Caco-2 (cell line): ENCODE data around the gene IL19. TPM values are rescaled to one million over a fixed set of nuclear protein-coding genes. Genes with fewer than 3 reads are reported as not detected.

ENCODE experiments used
- BruUV-seq: library from RNA; stranded (reverse); fragments of 400-500 nt; replicated peaks from 2 replicates; lab custom pipeline; 2021; lab: Mats Ljungman, UMichigan
- CTCF ChIA-PET: fragments of 300-600 bp; sonication (Branson Sonifier 250); formaldehyde crosslinking; loops from one replicate; lab custom pipeline; 2022; ENCODE audit warnings: antibody characterized with exemption; lab: Charles Lee
- POLR2A ChIA-PET: fragments of 300-600 bp; sonication (Branson Sonifier 250); formaldehyde crosslinking; loops from one replicate; lab custom pipeline; 2022; ENCODE audit warnings: antibody characterized with exemption; lab: Charles Lee
- DNase-seq, 2 experiments: peaks; one replicate each; pipeline versions ENCODE4 v3.0.0 to v3.0.0-alpha.2; 2020 to 2022
- H3K27me3 ChIP-seq: replicated peaks from 2 replicates; pipeline ENCODE4 v1.6.0; 2011; ENCODE audit warnings: low read length; ENCODE audit not compliant: control insufficient read depth, insufficient read depth
- H3K36me3 ChIP-seq: 2 replicates; pipeline ENCODE4 v1.5.1; 2011; ENCODE audit warnings: low read length; ENCODE audit not compliant: control insufficient read depth, insufficient read depth
- H3K4me1 ChIP-seq: fragments of 250-450 bp; sonication (Bioruptor Pico); 2 replicates; pipeline ENCODE4 v1.5.1; 2020; ENCODE audit warnings: mild to moderate bottlenecking
- H3K4me3 ChIP-seq: 2 replicates; pipeline ENCODE4 v1.5.1; 2011; ENCODE audit warnings: low read depth, mild to moderate bottlenecking, control low read depth, low read length
- H3K9me3 ChIP-seq: fragments of 250-450 bp; sonication (Bioruptor Pico); 2 replicates; pipeline ENCODE4 v1.5.1; 2020; ENCODE audit warnings: mild to moderate bottlenecking, moderate library complexity
- H3K27ac Mint-ChIP-seq: one replicate; pipeline ENCODE4 v1.8.0; 2022; ENCODE audit warnings: mixed read lengths; ENCODE audit not compliant: unreplicated experiment
- H3K27me3 Mint-ChIP-seq: one replicate; pipeline ENCODE4 v1.8.0; 2022; ENCODE audit warnings: mixed read lengths; ENCODE audit not compliant: insufficient read depth, unreplicated experiment
- H3K36me3 Mint-ChIP-seq: one replicate; pipeline ENCODE4 v1.8.0; 2022; ENCODE audit warnings: mild to moderate bottlenecking, mixed read lengths; ENCODE audit not compliant: insufficient read depth, unreplicated experiment
- H3K4me1 Mint-ChIP-seq: one replicate; pipeline ENCODE4 v1.8.0; 2022; ENCODE audit warnings: low read depth, mixed read lengths; ENCODE audit not compliant: unreplicated experiment
- H3K4me3 Mint-ChIP-seq: one replicate; pipeline ENCODE4 v1.8.0; 2022; ENCODE audit warnings: mild to moderate bottlenecking, moderate library complexity, mixed read lengths; ENCODE audit not compliant: unreplicated experiment
- H3K9me3 Mint-ChIP-seq: one replicate; pipeline ENCODE4 v1.8.0; 2022; ENCODE audit warnings: mixed read lengths; ENCODE audit not compliant: unreplicated experiment
- CTCF ChIP-seq, 2 experiments: fragments of 200-600 bp in 1 of 2; IDR thresholded peaks; 1 replicate in 1 of 2; 2 replicates in 1 of 2; pipeline versions ENCODE4 v1.5.1 to v1.8.0; 2011 to 2022; ENCODE audit warnings: antibody characterized with exemption in 1 of 2, control low read depth in 1 of 2, inconsistent platforms in 1 of 2, low read depth in 1 of 2, low read length in 1 of 2, mild to moderate bottlenecking in 1 of 2, moderate library complexity in 1 of 2; ENCODE audit not compliant: insufficient read depth in 1 of 2, severe bottlenecking in 1 of 2, unreplicated experiment in 1 of 2
- intact Hi-C: fragments of 100-400 bp; cut with micrococcal nuclease; formaldehyde crosslinking; loops from one replicate; pipeline ENCODE4 v1.10.0; 2022; ENCODE audit not compliant: unreplicated experiment
- total RNA-seq: library from RNA; stranded (reverse); gene quantifications from 2 replicates; pipeline ENCODE4 v1.2.3, GENCODE V29; 2022

IL19 gene
- total RNA-seq, 1 experiment from 2014 or later = not detected

DNA sequence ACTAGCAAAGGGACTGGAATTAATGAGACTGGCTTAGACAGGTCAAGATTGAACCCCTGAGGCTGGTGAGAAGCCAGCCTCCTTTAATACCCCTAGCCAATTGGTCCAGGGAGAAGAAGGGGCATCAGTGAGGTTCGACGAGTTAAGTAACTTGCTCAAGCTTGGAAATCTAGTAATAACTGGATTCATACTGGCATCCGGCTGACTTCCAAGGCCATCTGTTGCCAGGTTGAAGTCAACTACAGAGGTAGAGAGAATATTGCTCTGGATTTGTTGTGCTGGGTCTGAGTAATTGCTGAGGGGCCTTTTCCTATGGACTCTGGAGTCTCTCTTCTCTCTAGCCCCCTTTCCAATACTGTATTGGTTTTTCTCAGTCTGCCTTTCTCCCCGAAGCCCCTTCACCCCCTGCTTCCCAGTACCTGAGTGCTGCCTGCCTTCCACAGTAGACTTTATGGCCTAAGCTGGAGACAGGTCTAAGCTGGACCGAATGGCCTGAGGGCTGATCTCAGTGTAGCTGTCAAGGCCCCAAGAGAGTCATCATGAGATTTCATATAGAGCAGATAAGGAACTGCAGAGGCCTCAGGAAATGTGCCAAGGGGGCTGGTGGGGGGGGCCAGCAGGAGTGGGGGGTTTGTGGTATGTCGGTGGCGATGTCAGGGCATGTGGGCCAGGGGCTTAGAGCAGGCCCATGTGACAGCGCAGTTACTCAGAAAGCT lies 42.4 kb upstream of the IL19 start:
- DNase-seq = no peak
- Mint-ChIP-seq H3K9me3 (no peaks in the 10 kb centered on the region), H3K4me3 (no peak overlapping the region), H3K4me1 (peaks cover 19% of the 10 kb centered on the region), H3K27me3 (no peaks in the 10 kb centered on the region), H3K27ac (no peak overlapping the region), H3K36me3 (peaks cover 14% of the 10 kb centered on the region)
- CTCF ChIA-PET = no interaction called here
- POLR2A ChIA-PET = interaction anchor here (0.5 kb wide), 1 partner anchor 60 kb away, joined by 3 read pairs; no protein-coding TSS in a partner anchor
- TF ChIP-seq CTCF (IDR thresholded peaks at IDR 0.05; ENCODE audit: insufficient read depth in 1 of 2, low read depth in 1 of 2, low read length in 1 of 2, severe bottlenecking in 1 of 2, unreplicated experiment in 1 of 2) = no peak
- Histone ChIP-seq H3K27me3 (no peaks in the 10 kb centered on the region), H3K4me1 (peaks cover 11% of the 10 kb centered on the region), H3K4me3 (no peak overlapping the region), H3K36me3 (0 out of 2 replicates have a peak, but pooled peaks cover 2% of the 10 kb centered on the region), H3K9me3 (no peaks in the 10 kb centered on the region)
- no TSS peak for BruUV-seq
- intact Hi-C loops = loop anchor here (2.0 kb wide), 2 partner anchors 81 to 255 kb away; no protein-coding TSS in a partner anchor

DNA sequence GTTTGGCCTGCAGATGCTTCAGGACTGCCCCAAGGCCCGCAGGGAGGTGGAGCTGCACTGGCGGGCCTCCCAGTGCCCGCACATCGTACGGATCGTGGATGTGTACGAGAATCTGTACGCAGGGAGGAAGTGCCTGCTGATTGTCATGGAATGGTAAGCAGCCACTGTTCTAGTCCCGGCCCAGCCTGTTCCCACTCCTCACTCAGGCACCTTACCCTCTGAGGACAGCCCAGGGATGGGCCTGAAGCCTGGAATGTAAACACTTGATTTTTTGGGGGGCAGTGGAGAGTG lies 41.9 kb upstream of the IL19 start:
- no peak for DNase-seq
- Histone ChIP-seq H3K36me3 (0 out of 2 replicates have a peak, but pooled peaks cover 2% of the 10 kb centered on the region), H3K4me3 (no peak overlapping the region), H3K27me3 (no peaks in the 10 kb centered on the region), H3K9me3 (no peaks in the 10 kb centered on the region), H3K4me1 (peaks cover 6% of the 10 kb centered on the region)
- Mint-ChIP-seq H3K4me1 (peaks cover 14% of the 10 kb centered on the region), H3K27me3 (no peaks in the 10 kb centered on the region), H3K9me3 (no peaks in the 10 kb centered on the region), H3K4me3 (no peak overlapping the region), H3K36me3 (peaks cover 13% of the 10 kb centered on the region), H3K27ac (no peak overlapping the region)
- intact Hi-C loops = no loop called here
- CTCF ChIA-PET = no interaction called here
- TF ChIP-seq CTCF (IDR thresholded peaks at IDR 0.05; ENCODE audit: insufficient read depth in 1 of 2, low read depth in 1 of 2, low read length in 1 of 2, severe bottlenecking in 1 of 2, unreplicated experiment in 1 of 2) = no peak
- BruUV-seq = no TSS peak
- POLR2A ChIA-PET = interaction anchor here (0.5 kb wide), 1 partner anchor 60 kb away, joined by 3 read pairs; no protein-coding TSS in a partner anchor

DNA sequence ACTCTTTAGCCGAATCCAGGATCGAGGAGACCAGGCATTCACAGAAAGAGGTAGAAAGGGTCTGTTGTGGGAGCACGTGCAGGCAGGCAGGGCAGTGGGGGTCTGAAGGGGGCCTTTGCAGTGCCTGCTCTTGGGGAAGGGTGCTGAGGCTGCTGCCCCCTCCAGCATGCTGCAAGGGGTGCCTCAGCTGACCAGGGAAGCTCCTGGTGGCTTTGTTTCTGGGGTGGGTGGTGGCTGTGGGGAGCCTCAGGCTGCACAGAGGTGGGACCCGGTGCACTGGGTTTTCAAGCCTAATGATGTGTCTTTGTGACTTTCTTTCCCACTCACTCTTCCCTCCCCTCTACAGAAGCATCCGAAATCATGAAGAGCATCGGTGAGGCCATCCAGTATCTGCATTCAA lies 41.5 kb upstream of the IL19 start:
- Histone ChIP-seq H3K9me3 (no peaks in the 10 kb centered on the region), H3K36me3 (0 out of 2 replicates have a peak, but pooled peaks cover 2% of the 10 kb centered on the region), H3K27me3 (no peaks in the 10 kb centered on the region), H3K4me1 (peaks cover 2% of the 10 kb centered on the region), H3K4me3 (no peak overlapping the region)
- Mint-ChIP-seq H3K36me3 (peaks cover 11% of the 10 kb centered on the region), H3K4me3 (no peak overlapping the region), H3K4me1 (peaks cover 10% of the 10 kb centered on the region), H3K27ac (no peak overlapping the region), H3K27me3 (no peaks in the 10 kb centered on the region), H3K9me3 (no peaks in the 10 kb centered on the region)
- BruUV-seq = no TSS peak
- TF ChIP-seq CTCF (IDR thresholded peaks at IDR 0.05; ENCODE audit: insufficient read depth in 1 of 2, low read depth in 1 of 2, low read length in 1 of 2, severe bottlenecking in 1 of 2, unreplicated experiment in 1 of 2) = no peak
- intact Hi-C loops = no loop called here
- DNase-seq = no peak
- CTCF ChIA-PET = no interaction called here
- POLR2A ChIA-PET = no interaction called here
